Stimulated activated CD8-positive, alpha-beta memory T cell treated with anti-CD3 and anti-CD28 coated beads, Interleukin-15, amount 100 ng/mL, for 24 hours (primary cell): Measurements from ENCODE around the gene DIS3L2.
"Not testable (repeated sequence)": the region's sequence is repeated elsewhere in the genome, so short reads cannot be mapped to it uniquely, and the experiment has no call there.

Experiments
- DNase-seq: peaks from one replicate; pipeline ENCODE4 v3.0.0-alpha.2; 2020; ENCODE audit warnings: low read depth

Gene DIS3L2

GRCh38 chr2:232009639-232010274 lies 48.2 kb downstream of the DIS3L2 start:
- no peak for DNase-seq

DNA sequence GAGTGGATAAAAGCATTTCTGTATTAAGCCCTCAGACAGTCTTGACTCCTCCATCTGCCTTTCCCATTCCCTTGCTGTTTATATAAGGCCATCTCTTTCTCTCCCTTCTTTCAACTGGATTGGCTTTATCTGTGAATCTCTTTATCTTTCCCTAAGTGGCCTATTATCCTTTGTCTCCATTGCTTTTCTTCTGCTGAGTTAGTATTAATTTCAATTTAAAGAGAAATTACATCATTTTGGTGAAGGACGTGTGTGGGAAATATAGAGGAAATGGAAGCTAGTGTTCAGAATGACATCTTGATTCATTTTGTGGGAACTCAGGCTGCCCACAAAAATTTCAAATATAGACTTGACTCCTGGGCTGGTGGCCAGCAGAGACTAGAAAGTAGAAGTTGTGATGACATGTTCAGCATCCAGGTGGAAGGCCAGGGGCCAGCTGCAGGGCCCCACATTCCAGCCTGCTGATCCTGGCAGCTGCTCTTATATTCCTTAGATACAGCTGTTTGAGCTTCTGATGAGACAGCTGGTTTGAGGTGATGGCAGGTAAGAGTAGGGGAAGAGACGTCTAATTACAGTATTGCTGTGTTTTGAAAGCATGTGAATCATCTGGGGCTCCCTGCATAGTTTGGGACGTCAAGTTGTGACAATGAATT lies 52.3 kb downstream of the DIS3L2 start:
- DNase-seq: no peak

DNA sequence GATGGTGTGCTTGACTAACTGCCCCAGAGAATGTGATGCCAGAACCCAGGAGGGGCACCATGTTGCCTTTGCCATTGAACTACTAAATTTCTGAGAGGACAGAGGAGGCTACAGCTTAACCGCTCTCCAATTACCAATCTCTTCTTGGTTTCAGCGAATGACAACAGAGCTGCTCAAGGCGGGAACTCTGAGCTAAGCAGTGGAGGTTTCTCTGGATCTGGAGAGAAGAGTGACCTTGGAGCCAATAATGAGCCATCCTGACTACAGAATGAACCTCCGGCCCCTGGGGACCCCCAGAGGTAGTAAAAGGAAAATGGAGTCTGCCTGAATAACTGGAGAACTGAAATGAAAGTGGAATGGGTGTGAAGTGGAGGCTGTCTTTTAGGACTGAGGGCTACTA lies 53.2 kb downstream of the DIS3L2 start:
- DNase-seq: no peak

GRCh38 chr2:232018181-232018580 lies 56.7 kb downstream of the DIS3L2 start:
- no peak for DNase-seq

- DNase-seq: no peak
These were observed 61.2 kb downstream of the DIS3L2 start for GRCh38 chr2:232022718-232023117.

DNA sequence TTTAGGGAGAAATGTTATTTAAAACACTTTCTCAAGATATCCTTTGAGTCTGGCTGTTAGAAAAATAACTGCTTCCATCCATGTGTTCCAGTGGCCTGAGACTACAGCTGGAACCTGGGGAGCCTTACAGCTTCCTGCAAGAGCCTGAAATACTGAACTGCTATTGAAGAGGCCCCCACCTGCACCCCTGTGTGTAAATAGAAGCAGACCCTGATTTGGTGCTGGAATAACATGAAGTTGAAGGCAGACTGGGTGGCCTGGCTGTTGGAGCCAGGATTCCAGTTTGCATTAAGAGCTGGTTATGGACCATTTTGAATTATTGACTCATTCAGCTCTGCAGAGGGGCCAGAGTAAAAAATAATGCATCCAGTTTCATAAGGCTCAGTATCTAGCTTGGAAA lies 61.9 kb downstream of the DIS3L2 start:
- no peak for DNase-seq

- no peak for DNase-seq
These were observed 62.9 kb downstream of the DIS3L2 start for GRCh38 chr2:232024457-232024856.

DNA sequence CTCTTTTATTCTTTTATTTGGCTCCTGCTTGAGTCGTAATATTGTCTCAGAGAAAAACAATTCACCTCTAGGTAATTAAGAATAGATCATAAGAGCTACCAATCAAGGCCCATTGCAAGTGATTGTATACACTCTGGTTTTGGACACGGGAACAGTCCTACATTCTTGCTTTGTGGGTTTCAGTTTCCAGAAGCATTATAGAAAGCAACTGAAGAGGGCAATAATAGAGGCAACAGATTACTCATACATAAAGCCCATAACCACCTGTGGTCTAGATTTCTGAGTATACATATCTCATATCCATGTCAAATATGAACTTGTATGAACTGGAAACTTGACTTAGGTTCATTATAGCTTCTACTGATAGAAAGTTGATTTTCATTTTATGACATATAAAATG lies 65.4 kb downstream of the DIS3L2 start:
- no peak for DNase-seq

- no peak for DNase-seq
These were observed 66.0 kb downstream of the DIS3L2 start for GRCh38 chr2:232027530-232027929.

DNA sequence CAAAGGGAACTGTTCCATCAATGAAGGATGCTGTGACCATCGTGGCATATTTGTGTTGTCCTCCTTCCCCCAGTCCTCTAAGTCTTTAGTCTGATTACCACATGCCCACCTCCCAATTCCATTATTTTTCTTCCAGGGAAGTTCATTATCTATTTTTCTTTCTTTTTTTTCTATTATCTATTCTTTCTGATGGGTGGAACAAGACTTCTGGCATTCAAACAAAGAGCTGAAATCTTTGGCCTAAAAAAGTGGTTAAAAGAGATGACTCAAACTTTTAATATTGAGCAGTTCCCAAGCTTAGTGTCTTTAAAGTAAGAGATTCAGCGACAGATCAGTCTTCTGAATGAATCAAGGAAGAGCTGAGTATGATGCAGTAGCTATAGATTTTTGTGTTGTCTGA lies 66.6 kb downstream of the DIS3L2 start:
- DNase-seq: no peak

GRCh38 chr2:232028631-232029030 lies 67.1 kb downstream of the DIS3L2 start:
- DNase-seq: no peak

DNA sequence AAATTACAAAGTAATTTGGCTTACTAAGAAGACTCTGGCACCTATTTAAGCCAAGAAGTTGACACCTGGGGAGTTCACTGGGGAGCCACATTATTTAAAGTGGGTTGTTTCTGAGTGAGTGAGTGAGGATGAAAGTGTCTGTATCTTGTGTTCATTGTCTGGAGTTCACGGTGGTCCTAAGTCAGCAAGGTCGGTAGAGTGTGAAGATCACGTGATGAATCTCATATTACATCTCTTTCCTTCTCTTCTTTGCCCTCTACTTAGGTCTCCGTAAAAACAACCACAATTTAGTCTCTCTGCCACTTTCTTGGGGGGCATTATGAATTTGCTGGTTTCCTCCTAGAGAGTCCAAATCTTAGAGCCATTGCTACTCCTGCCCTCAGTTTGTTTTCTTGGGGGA lies 67.8 kb downstream of the DIS3L2 start:
- no peak for DNase-seq

DNA sequence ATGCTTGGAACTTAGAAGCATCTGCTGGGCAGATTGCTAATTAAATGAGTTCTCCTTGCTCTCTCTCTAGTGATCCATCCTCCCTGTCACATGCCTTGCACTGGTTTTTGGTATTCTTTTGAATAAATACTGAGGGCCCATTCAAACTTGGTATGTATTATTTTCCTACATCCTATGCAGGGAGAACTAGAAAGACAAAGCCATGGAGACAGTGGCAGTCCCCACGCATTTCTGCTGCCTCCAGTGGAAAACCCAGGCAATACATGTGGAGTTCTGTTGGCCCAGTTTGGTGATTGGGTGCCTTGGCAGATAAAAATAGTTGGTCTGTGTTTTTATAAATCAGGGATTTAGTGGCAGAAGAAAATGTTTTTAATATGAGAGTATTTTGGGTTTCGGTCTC lies 68.7 kb downstream of the DIS3L2 start:
- DNase-seq: no peak

DNA sequence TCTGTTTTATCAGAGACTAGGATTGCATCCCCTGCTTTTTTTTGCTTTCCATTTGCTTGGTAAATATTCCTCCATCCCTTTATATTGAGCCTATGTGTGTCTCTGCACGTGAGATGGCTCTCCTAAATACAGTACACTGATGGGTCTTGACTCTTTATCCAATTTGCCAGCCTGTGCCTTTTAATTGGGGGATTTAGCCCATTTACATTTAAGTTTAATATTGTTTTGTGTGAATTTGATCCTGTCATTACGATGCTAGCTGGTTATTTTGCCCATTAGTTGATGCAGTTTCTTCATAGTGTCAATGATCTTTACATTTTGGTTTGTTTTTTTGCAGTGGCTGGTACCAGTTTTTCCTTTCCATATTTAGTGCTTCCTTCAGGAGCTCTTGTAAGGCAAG lies 73.8 kb downstream of the DIS3L2 start:
- DNase-seq: not testable (repeated sequence)

- DNase-seq: not testable (repeated sequence)
These were observed 75.4 kb downstream of the DIS3L2 start for GRCh38 chr2:232036876-232037275.

DNA sequence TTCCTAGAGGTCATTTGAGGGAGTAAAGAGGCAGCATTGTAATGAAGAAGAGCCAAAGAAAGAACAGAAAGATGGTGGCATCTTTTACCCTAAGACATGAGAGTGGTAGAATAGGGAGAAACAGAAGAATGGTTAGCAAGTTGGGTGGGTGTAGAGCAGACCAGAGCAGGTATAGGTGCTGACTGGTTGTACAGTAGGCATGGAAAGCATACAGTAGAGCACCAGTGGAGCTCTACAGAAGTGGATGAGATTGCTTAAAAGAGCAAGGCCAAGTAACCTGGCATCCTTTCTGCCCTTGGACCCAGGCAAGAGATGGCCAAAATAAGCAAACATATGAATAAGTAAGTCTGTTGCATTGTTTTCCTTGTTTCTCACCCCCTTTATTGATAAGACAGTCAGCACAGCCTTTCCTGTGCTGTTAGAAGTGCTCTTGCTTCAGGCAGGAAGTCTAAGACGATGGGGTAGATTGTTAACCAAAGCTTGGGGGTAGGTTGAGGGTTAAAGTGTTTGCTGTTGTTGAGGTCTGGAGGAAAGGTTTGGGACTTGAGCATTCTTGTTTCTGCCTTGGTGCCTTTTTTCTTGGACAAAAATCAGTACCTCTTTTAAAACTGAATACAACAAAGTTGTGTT lies 76.9 kb downstream of the DIS3L2 start:
- DNase-seq: no peak

GRCh38 chr2:232038881-232039485 lies 77.5 kb downstream of the DIS3L2 start:
- DNase-seq: no peak

- DNase-seq: no peak
These were observed 81.5 kb downstream of the DIS3L2 start for GRCh38 chr2:232042911-232043574.

DNA sequence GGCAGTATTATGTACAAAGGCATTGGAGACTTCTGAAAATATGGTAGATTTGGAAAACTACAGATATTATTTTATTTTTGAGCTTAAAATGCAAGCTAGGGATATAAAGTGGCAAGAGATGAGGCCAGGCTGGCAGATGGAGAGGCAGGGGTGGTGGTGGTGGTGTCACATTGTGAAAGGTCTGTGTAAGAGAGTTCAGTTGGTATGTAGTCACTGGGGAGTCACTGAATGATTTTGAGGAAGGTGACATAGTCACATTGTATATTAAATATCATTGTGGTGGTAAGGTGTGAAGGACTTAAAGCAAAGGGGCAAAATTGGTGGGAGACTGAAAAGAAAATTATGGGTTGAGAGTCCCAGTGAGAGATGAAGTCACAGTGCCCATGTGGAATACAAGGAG lies 82.5 kb downstream of the DIS3L2 start:
- DNase-seq: no peak

- no peak for DNase-seq
These were observed 87.8 kb downstream of the DIS3L2 start for GRCh38 chr2:232049350-232049749.

DNA sequence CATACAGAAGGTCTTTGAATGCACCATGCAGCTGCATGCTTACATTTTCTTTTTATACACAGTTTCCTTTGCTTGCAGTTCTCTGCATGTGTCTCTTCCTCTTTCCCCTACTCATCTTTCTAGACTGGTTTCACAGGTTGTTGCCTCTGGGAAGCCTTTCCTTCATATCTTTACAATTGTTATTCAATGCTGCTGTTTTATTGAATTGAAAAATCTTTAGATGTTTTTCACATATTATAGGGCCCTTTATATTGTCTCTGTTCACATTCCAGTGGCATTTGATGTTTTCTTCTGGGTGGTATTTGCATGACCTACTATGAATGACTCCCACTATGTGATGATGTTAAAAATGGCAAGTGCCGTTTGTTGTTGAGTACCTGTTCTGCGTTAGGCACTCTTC lies 91.1 kb downstream of the DIS3L2 start:
- DNase-seq: no peak

DNA sequence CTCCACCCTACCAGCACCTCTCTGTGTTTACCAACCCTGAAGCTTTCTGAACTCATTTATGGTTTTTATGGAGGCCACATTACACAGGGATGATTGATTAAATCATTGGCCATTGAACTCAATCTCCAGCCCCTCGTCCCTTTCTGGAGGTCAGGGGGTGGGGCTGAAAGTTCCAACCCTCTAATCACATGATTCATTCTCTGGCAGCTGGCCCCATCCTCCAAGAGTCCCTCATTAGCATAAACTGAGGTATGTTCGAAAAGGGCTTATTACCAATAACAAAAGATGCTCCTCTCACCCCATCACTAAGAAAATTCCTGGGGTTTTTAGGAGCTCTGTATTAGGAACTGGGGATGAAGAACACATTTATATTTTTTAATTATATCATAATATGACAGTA lies 92.3 kb downstream of the DIS3L2 start:
- DNase-seq: no peak
